ENCODE data around the gene TOR1AIP2.

GRCh38 chr1:179875596-179876299 lies 1.9 kb downstream of the TOR1AIP2 start:
- TF ChIP-seq, protein P1, sequence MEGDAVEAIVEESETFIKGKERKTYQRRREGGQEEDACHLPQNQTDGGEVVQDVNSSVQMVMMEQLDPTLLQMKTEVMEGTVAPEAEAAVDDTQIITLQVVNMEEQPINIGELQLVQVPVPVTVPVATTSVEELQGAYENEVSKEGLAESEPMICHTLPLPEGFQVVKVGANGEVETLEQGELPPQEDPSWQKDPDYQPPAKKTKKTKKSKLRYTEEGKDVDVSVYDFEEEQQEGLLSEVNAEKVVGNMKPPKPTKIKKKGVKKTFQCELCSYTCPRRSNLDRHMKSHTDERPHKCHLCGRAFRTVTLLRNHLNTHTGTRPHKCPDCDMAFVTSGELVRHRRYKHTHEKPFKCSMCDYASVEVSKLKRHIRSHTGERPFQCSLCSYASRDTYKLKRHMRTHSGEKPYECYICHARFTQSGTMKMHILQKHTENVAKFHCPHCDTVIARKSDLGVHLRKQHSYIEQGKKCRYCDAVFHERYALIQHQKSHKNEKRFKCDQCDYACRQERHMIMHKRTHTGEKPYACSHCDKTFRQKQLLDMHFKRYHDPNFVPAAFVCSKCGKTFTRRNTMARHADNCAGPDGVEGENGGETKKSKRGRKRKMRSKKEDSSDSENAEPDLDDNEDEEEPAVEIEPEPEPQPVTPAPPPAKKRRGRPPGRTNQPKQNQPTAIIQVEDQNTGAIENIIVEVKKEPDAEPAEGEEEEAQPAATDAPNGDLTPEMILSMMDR (IDR thresholded peaks at IDR 0.05), result no peak
- no peak for TF ChIP-seq POLR2A (IDR thresholded peaks at IDR 0.05)

Data from prostate gland (tissue), 2 donors.